GM12878 (cell line): ENCODE measurements around the gene ENG. TPM values are rescaled to one million over a fixed set of nuclear protein-coding genes. Genes with fewer than 3 reads are reported as not detected.

Experiments used
- ATAC-seq: fragments of 200-7000 bp; cut with Tn5 transposase; 3 replicates; pipeline ENCODE4 v1.9.1; 2020; ENCODE audit warnings: mild to moderate bottlenecking, moderate library complexity
- BruUV-seq: library from RNA; stranded (reverse); fragments of 400-500 nt; replicated peaks from 2 replicates; lab custom pipeline; 2021; lab: Mats Ljungman, UMichigan
- CTCF ChIA-PET: fragments of 300-600 bp; sonication (Branson Sonifier 250); formaldehyde crosslinking; extraction: SDS; loops from one replicate; lab custom pipeline; 2021; ENCODE audit warnings: inconsistent platforms; lab: Yijun Ruan, JAX
- POLR2A ChIA-PET: fragments of 350-600 bp; formaldehyde crosslinking; extraction: SDS; loops from one replicate; lab custom pipeline; 2021; ENCODE audit warnings: inconsistent platforms; lab: Charles Lee
- RAD21 ChIA-PET: fragments of 300-600 bp; sonication (Branson Sonifier 250); formaldehyde crosslinking; loops from one replicate; lab custom pipeline; 2023; ENCODE audit warnings: antibody characterized with exemption; ENCODE audit not compliant: unreplicated experiment; lab: Charles Lee
- SMC1A ChIA-PET: fragments of 300-600 bp; sonication (Branson Sonifier 250); formaldehyde crosslinking; loops from one replicate; lab custom pipeline; 2023; ENCODE audit not compliant: unreplicated experiment, uncharacterized antibody; lab: Charles Lee
- DNase-seq: peaks from one replicate; pipeline ENCODE4 v3.0.0-alpha.2; 2011; ENCODE audit warnings: low read depth, low spot score
- FAIRE-seq: peaks from 3 replicates; lab custom pipeline; 2011; peaks lifted over from hg19 to GRCh38; lab: Jason Lieb, UNC
- H2AFZ ChIP-seq: 2 replicates; pipeline ENCODE4 v1.6.0; 2011; ENCODE audit warnings: low read depth, low read length, control low read depth; ENCODE audit not compliant: control insufficient read depth
- H3K27ac ChIP-seq: 2 replicates; pipeline ENCODE4 v1.5.1; 2011; ENCODE audit warnings: control low read depth; ENCODE audit not compliant: control insufficient read depth, insufficient read depth
- H3K27me3 ChIP-seq, 2 experiments: replicated peaks in 1 of 2; 2 replicates each; pipeline versions ENCODE4 v1.6.0 to v1.6.1; 2011; ENCODE audit warnings: low read length in 1 of 2; ENCODE audit not compliant: control insufficient read depth in 2 of 2, insufficient read depth in 2 of 2
- H3K36me3 ChIP-seq, 2 experiments: 2 replicates each; pipeline ENCODE4 v1.5.1; 2011; ENCODE audit warnings: low read length in 1 of 2; ENCODE audit not compliant: control insufficient read depth in 2 of 2, insufficient read depth in 2 of 2
- H3K4me1 ChIP-seq: 2 replicates; pipeline ENCODE4 v1.6.1; 2011; ENCODE audit warnings: mild to moderate bottlenecking, low read length, moderate library complexity, mixed read lengths; ENCODE audit not compliant: control insufficient read depth, insufficient read depth
- H3K4me2 ChIP-seq: 2 replicates; pipeline ENCODE4 v1.6.0; 2011; ENCODE audit warnings: control low read depth; ENCODE audit not compliant: control insufficient read depth, insufficient read depth
- H3K4me3 ChIP-seq: fragments of 200-600 bp; sonication (generic); 2 replicates; pipeline ENCODE4 v1.5.1; 2016
- H3K79me2 ChIP-seq: 2 replicates; pipeline ENCODE4 v1.6.0; 2011; ENCODE audit warnings: low read length; ENCODE audit not compliant: control insufficient read depth, insufficient read depth
- H3K9ac ChIP-seq: 2 replicates; pipeline ENCODE4 v1.8.0; 2011; ENCODE audit warnings: low read length, control low read depth, mixed read lengths; ENCODE audit not compliant: control insufficient read depth, insufficient read depth
- H3K9me3 ChIP-seq: replicated peaks from 3 replicates; pipeline ENCODE4 v1.5.1; 2011; ENCODE audit warnings: mild to moderate bottlenecking, low read length; ENCODE audit not compliant: control insufficient read depth, insufficient read depth
- H4K20me1 ChIP-seq: 2 replicates; pipeline ENCODE4 v1.6.0; 2011; ENCODE audit not compliant: control insufficient read depth, insufficient read depth
- FOS ChIP-seq: IDR thresholded peaks from 3 replicates; pipeline ENCODE4 v1.6.1; 2011; ENCODE audit warnings: borderline replicate concordance; ENCODE audit not compliant: insufficient read length; ENCODE audit errors: extremely low read depth
- NFYB ChIP-seq: IDR thresholded peaks from 2 replicates; pipeline ENCODE4 v1.6.1; 2011; ENCODE audit warnings: low read depth, mild to moderate bottlenecking, low read length, improper control_type of control experiment, moderate library complexity; ENCODE audit not compliant: insufficient read depth
- SP1 ChIP-seq: IDR thresholded peaks from one replicate; pipeline ENCODE4 v1.6.1; 2011; ENCODE audit warnings: low read depth, low read length
- STAT3 ChIP-seq: IDR thresholded peaks from 2 replicates; pipeline ENCODE4 v1.6.1; 2011; ENCODE audit warnings: low read depth, low read length, improper control_type of control experiment
- WGBS: methylation state at CpG from one replicate; pipeline ENCODE4 v1.1.6; 2016; ENCODE audit warnings: low lambda C conversion rate; ENCODE audit not compliant: insufficient replicate concordance, insufficient coverage; ENCODE audit errors: missing lambda C conversion rate; 5-methylcytosine and 5-hydroxymethylcytosine counted together
- in situ Hi-C: fragments of 300-500 bp; cut with MboI; formaldehyde crosslinking; loops from 9 replicates; pipeline ENCODE4 v1.14.3; 2018; ENCODE audit warnings: mixed read lengths
- intact Hi-C: fragments of 100-400 bp; cut with micrococcal nuclease; formaldehyde crosslinking; loops from one replicate; pipeline ENCODE4 v1.14.2; 2022; ENCODE audit not compliant: unreplicated experiment
- polyA plus RNA-seq, 11 experiments: library from polyadenylated mRNA; depleted of rRNA in 4 of 11; unstranded in 6 of 11; stranded (reverse) in 5 of 11; fragments of >200 nt; fragmentation: Nextera tagmentation in 4 of 11; fragmentation: Illumina TruSeq in 1 of 11; extraction: Ambion mirVana in 4 of 11; extraction: Trizol in 1 of 11; gene quantifications; 1 replicate in 1 of 11; 2 replicates in 10 of 11; pipeline versions ENCODE4 v1.2.1 to v1.2.3, GENCODE V29; 2011 to 2016; ENCODE audit warnings: inconsistent platforms in 2 of 11, missing spikeins in 2 of 11, low read depth in 1 of 11
- total RNA-seq, 4 experiments: library from RNA; depleted of rRNA in 3 of 4; stranded (reverse); fragments of >200 nt in 3 of 4; fragmentation: Illumina TruSeq in 1 of 4; extraction: Trizol in 1 of 4; gene quantifications; 2 replicates each; pipeline versions ENCODE4 v1.2.1 to v1.2.3, GENCODE V29; 2013 to 2021
- TF ChIP-seq, protein P1 (sequence below): fragments of 450-650 bp; IDR thresholded peaks from 2 replicates; pipeline ENCODE4 v1.6.1; 2017; ENCODE audit warnings: mild to moderate bottlenecking

The ENG gene
- total and polyA plus RNA-seq, 10 of the 15 experiments (the other 5 are each of a cell fraction or from before 2014, with no cell fraction given) = 0.14 to 10.1 (median 2.0) TPM

DNA sequence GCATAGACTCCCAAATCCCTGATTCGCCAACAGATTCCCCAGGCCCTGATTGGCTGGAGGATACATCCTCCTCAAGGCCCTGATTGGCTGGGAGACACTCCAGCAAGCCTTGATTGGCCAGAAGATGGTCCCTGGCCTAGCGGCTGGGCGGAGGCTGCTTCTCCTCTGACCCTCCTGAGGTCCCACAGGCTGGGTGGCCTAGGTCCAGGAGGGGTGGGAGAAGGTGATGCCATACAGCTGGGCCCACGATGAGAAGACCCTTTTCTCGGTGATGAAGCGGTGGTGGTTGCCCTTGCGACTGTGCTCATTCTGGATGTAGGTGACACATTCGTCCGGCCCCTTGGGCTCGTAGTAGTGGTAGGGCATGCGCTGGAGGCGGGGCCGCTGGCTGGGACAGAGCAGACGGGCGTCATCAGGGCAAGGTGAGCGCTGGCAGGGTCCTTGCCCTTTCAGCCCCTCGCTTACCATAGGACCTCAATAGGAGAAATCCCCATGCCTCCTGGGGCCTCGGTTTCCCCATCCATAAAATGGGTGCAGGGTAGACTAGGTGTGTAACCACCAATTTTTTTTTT is 32.0 kb upstream of the ENG start:
- peaks cover 4 to 9% of the 10 kb centered on the region in 2 experiments; a peak in 3 of 4 replicates for H3K36me3 ChIP-seq
- no peaks in the 10 kb centered on the region for H3K79me2 ChIP-seq
- ChIA-PET RAD21 (interaction anchor here (1.5 kb wide), 1 partner anchor 152 kb away, joined by 3 read pairs; the partner anchor contains the start of gene TOR2A), CTCF (interaction anchor here (1.3 to 1.6 kb wide), 2 partner anchors 56 to 152 kb away, joined by 4 to 5 read pairs; partner anchors contain the start of gene TOR2A), POLR2A (interaction anchor here (0.6 to 0.9 kb wide), 4 partner anchors 8 to 160 kb away, joined by 3 to 4 read pairs (median 3); no protein-coding TSS in a partner anchor), SMC1A (no interaction called here)
- WGBS = 95% methylated on average over 18 of the region's 18 CpGs
- no TSS peak for BruUV-seq
- in situ Hi-C loops = no loop called here
- no peaks in the 10 kb centered on the region for H3K9me3 ChIP-seq
- no peak overlapping the region for H2AFZ ChIP-seq
- DNase-seq = no peak
- ATAC-seq = no peak
- H3K4me1 ChIP-seq = no peaks in the 10 kb centered on the region; the same call in 1 of the 2 replicates
- H3K4me3 ChIP-seq = no peak overlapping the region
- no peaks in the 10 kb centered on the region for H3K27me3 ChIP-seq
- FAIRE-seq = no peak
- H3K9ac ChIP-seq = no peak overlapping the region
- H4K20me1 ChIP-seq = no peaks in the 10 kb centered on the region
- TF ChIP-seq FOS = peak; percentile 38
- TF ChIP-seq SP1 = peak; percentile 68
- TF ChIP-seq, protein P1, sequence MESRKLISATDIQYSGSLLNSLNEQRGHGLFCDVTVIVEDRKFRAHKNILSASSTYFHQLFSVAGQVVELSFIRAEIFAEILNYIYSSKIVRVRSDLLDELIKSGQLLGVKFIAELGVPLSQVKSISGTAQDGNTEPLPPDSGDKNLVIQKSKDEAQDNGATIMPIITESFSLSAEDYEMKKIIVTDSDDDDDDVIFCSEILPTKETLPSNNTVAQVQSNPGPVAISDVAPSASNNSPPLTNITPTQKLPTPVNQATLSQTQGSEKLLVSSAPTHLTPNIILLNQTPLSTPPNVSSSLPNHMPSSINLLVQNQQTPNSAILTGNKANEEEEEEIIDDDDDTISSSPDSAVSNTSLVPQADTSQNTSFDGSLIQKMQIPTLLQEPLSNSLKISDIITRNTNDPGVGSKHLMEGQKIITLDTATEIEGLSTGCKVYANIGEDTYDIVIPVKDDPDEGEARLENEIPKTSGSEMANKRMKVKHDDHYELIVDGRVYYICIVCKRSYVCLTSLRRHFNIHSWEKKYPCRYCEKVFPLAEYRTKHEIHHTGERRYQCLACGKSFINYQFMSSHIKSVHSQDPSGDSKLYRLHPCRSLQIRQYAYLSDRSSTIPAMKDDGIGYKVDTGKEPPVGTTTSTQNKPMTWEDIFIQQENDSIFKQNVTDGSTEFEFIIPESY = peak; percentile 47; the same call in 1 of the 2 replicates
- peak; percentile 68; the same call in 1 of the 2 replicates for TF ChIP-seq NFYB
- TF ChIP-seq STAT3 = no peak
- H3K4me2 ChIP-seq = no peak overlapping the region
- no peak overlapping the region for H3K27ac ChIP-seq
- intact Hi-C loops = no loop called here
